ENCODE data around the gene EYS.

DNA sequence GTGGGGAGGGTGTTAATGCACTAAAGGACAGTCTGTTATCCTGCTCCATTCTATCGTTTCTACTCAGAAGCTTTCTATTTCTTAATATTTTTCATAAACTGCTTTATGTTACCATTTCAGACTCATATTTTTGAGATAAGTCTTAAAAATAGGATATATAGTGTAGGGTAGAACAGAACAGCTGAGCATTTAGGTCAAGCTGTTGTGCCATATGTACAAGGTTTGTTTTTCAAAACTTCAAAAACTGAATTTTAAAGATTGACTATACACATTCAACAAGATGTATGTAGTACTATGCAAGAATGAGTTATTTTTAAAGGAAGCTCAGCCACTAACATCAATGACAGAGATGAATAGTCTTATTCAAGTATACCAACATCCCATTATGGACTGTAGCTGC, 1634.3 kb downstream of the EYS start:
- TF ChIP-seq, protein P1, sequence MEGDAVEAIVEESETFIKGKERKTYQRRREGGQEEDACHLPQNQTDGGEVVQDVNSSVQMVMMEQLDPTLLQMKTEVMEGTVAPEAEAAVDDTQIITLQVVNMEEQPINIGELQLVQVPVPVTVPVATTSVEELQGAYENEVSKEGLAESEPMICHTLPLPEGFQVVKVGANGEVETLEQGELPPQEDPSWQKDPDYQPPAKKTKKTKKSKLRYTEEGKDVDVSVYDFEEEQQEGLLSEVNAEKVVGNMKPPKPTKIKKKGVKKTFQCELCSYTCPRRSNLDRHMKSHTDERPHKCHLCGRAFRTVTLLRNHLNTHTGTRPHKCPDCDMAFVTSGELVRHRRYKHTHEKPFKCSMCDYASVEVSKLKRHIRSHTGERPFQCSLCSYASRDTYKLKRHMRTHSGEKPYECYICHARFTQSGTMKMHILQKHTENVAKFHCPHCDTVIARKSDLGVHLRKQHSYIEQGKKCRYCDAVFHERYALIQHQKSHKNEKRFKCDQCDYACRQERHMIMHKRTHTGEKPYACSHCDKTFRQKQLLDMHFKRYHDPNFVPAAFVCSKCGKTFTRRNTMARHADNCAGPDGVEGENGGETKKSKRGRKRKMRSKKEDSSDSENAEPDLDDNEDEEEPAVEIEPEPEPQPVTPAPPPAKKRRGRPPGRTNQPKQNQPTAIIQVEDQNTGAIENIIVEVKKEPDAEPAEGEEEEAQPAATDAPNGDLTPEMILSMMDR (IDR thresholded peaks at IDR 0.05; ENCODE audit: low read depth, low read length, missing input control), result no peak
- TF ChIP-seq GABPA (IDR thresholded peaks at IDR 0.05 in 1 of 2, conservative IDR thresholded peaks at IDR 0.05 in 1 of 2), result no peak
- TF ChIP-seq, protein P2, sequence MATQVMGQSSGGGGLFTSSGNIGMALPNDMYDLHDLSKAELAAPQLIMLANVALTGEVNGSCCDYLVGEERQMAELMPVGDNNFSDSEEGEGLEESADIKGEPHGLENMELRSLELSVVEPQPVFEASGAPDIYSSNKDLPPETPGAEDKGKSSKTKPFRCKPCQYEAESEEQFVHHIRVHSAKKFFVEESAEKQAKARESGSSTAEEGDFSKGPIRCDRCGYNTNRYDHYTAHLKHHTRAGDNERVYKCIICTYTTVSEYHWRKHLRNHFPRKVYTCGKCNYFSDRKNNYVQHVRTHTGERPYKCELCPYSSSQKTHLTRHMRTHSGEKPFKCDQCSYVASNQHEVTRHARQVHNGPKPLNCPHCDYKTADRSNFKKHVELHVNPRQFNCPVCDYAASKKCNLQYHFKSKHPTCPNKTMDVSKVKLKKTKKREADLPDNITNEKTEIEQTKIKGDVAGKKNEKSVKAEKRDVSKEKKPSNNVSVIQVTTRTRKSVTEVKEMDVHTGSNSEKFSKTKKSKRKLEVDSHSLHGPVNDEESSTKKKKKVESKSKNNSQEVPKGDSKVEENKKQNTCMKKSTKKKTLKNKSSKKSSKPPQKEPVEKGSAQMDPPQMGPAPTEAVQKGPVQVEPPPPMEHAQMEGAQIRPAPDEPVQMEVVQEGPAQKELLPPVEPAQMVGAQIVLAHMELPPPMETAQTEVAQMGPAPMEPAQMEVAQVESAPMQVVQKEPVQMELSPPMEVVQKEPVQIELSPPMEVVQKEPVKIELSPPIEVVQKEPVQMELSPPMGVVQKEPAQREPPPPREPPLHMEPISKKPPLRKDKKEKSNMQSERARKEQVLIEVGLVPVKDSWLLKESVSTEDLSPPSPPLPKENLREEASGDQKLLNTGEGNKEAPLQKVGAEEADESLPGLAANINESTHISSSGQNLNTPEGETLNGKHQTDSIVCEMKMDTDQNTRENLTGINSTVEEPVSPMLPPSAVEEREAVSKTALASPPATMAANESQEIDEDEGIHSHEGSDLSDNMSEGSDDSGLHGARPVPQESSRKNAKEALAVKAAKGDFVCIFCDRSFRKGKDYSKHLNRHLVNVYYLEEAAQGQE (IDR thresholded peaks at IDR 0.05), result no peak
